Keratinocyte (primary cell): Measurements from ENCODE around the gene SNCA. TPM values are rescaled to one million over a fixed set of nuclear protein-coding genes. Genes with fewer than 3 reads are reported as not detected.

Source experiments
- DNase-seq: peaks from one replicate; pipeline ENCODE4 v3.0.0-alpha.2; 2011; ENCODE audit warnings: low read depth, missing footprints, low spot score
- FAIRE-seq: peaks from 2 replicates; lab custom pipeline; 2011; peaks lifted over from hg19 to GRCh38; lab: Jason Lieb, UNC
- H2AFZ ChIP-seq: 2 replicates; pipeline ENCODE4 v1.6.0; 2012; ENCODE audit warnings: low read length, control low read depth, inconsistent platforms; ENCODE audit not compliant: control insufficient read depth
- H3K27ac ChIP-seq: 2 replicates; pipeline ENCODE4 v1.5.1; 2011; ENCODE audit warnings: low read length; ENCODE audit not compliant: control insufficient read depth, insufficient read depth
- H3K27me3 ChIP-seq: 3 replicates; pipeline ENCODE4 v1.6.0; 2011; ENCODE audit warnings: low read length; ENCODE audit not compliant: control insufficient read depth, insufficient read depth; ENCODE audit errors: extremely low read depth
- H3K36me3 ChIP-seq, 2 experiments: 2 replicates in 1 of 2; 3 replicates in 1 of 2; pipeline ENCODE4 v1.5.1; 2011; ENCODE audit warnings: low read length in 2 of 2, mild to moderate bottlenecking in 1 of 2; ENCODE audit not compliant: control insufficient read depth in 2 of 2, insufficient read depth in 2 of 2; ENCODE audit errors: extremely low read depth in 1 of 2
- H3K4me1 ChIP-seq: 3 replicates; pipeline ENCODE4 v1.5.1; 2011; ENCODE audit warnings: low read length; ENCODE audit not compliant: control insufficient read depth, insufficient read depth; ENCODE audit errors: extremely low read depth
- H3K4me2 ChIP-seq: 3 replicates; pipeline ENCODE4 v1.6.0; 2011; ENCODE audit warnings: low read depth, low read length; ENCODE audit not compliant: control insufficient read depth, insufficient read depth; ENCODE audit errors: extremely low read depth
- H3K4me3 ChIP-seq, 3 experiments: fragments of 200-600 bp in 1 of 3; sonication (generic) in 1 of 3; 2 replicates in 2 of 3; 3 replicates in 1 of 3; pipeline ENCODE4 v1.5.1; 2011 to 2016; ENCODE audit warnings: low read length in 3 of 3, mild to moderate bottlenecking in 3 of 3, control low read depth in 2 of 3, inconsistent platforms in 1 of 3, low read depth in 1 of 3, mixed read lengths in 1 of 3, mixed run types in 1 of 3, moderate library complexity in 1 of 3; ENCODE audit not compliant: control insufficient read depth in 2 of 3, insufficient read depth in 2 of 3; ENCODE audit errors: extremely low read depth in 1 of 3
- H3K79me2 ChIP-seq: 2 replicates; pipeline ENCODE4 v1.6.0; 2012; ENCODE audit warnings: low read length; ENCODE audit not compliant: control insufficient read depth, insufficient read depth
- H3K9ac ChIP-seq: 3 replicates; pipeline ENCODE4 v1.6.0; 2011; ENCODE audit warnings: low read length; ENCODE audit not compliant: control insufficient read depth, insufficient read depth; ENCODE audit errors: extremely low read depth
- H3K9me1 ChIP-seq: 3 replicates; pipeline ENCODE4 v1.6.0; 2011; ENCODE audit warnings: low read length; ENCODE audit not compliant: control insufficient read depth, insufficient read depth; ENCODE audit errors: extremely low read depth
- H3K9me3 ChIP-seq: 2 replicates; pipeline ENCODE4 v1.5.1; 2012; ENCODE audit warnings: low read depth, low read length; ENCODE audit not compliant: control insufficient read depth
- H4K20me1 ChIP-seq: 3 replicates; pipeline ENCODE4 v1.6.0; 2011; ENCODE audit warnings: low read length; ENCODE audit not compliant: control insufficient read depth, insufficient read depth; ENCODE audit errors: extremely low read depth
- EZH2 ChIP-seq: IDR thresholded peaks from one replicate; pipeline ENCODE4 v1.6.1; 2012; ENCODE audit warnings: inconsistent platforms, mild to moderate bottlenecking, low read length, moderate library complexity
- dilution Hi-C: fragments of 300-500 bp; cut with MboI; formaldehyde crosslinking; loops from one replicate; pipeline ENCODE4 v1.7.0; 2020; ENCODE audit warnings: low sequenced_read_pairs; ENCODE audit not compliant: extremely low pct_ligation_motif_present
- polyA plus RNA-seq, 5 experiments: library from polyadenylated mRNA; depleted of rRNA in 3 of 5; stranded (reverse) in 3 of 5; stranded (forward) in 1 of 5; unstranded in 1 of 5; fragments of >200 nt; gene quantifications; 1 replicate in 1 of 5; 2 replicates in 3 of 5; 3 replicates in 1 of 5; pipeline versions ENCODE4 v1.2.1 to v1.2.3, GENCODE V29; 2011 to 2012; ENCODE audit warnings: missing spikeins in 2 of 5, low read depth in 1 of 5, low replicate concordance in 1 of 5
- TF ChIP-seq, protein P1 (sequence below), 3 experiments: IDR thresholded peaks in 1 of 3; conservative IDR thresholded peaks in 1 of 3; optimal IDR thresholded peaks in 1 of 3; 2 replicates in 2 of 3; 3 replicates in 1 of 3; pipeline versions ENCODE3 to v1.5.1; 2011; ENCODE audit warnings: low read length in 3 of 3, mild to moderate bottlenecking in 3 of 3, moderate library complexity in 2 of 3, control low read depth in 1 of 3, inconsistent platforms in 1 of 3; ENCODE audit not compliant: insufficient read depth in 2 of 3; ENCODE audit errors: extremely low read depth in 1 of 3

Gene SNCA
- polyA plus RNA-seq, 1 donor (not counting 4 experiments of a cell fraction or from before 2014, with no cell fraction given): 61.3 TPM

DNA sequence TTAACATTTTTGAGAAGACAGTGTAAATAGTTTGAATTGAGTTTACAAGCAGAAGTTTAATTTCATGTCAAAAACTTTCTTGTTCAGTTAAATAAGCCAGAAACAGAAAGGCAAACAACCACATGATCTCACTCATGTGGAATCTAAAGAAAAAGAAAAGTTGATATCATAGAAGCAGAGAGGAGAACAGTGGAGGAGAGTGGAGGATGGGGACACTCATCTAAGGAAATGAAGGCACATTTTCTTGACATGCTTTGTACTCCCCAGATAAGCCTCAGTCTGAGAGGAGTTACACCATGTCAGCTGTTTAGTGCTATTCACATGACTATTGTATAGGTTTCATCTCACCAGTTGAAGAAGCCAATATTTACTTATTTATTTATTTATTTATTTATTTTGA, 13.5 kb downstream of the SNCA start:
- Histone ChIP-seq H3K9me1 (peaks cover 2% of the 10 kb centered on the region), H3K4me3 (no peak overlapping the region), H3K4me1 (peaks cover 14% of the 10 kb centered on the region), H3K27me3 (no peaks in the 10 kb centered on the region), H3K9ac (no peak overlapping the region), H3K79me2 (peaks cover 3% of the 10 kb centered on the region), H3K4me2 (no peak overlapping the region), H3K9me3 (no peaks in the 10 kb centered on the region), H2AFZ (no peak overlapping the region), H3K27ac (no peak overlapping the region), H4K20me1 (no peaks in the 10 kb centered on the region), H3K36me3 (peaks cover 4 to 8% of the 10 kb centered on the region in 2 experiments)
- TF ChIP-seq, protein P1, sequence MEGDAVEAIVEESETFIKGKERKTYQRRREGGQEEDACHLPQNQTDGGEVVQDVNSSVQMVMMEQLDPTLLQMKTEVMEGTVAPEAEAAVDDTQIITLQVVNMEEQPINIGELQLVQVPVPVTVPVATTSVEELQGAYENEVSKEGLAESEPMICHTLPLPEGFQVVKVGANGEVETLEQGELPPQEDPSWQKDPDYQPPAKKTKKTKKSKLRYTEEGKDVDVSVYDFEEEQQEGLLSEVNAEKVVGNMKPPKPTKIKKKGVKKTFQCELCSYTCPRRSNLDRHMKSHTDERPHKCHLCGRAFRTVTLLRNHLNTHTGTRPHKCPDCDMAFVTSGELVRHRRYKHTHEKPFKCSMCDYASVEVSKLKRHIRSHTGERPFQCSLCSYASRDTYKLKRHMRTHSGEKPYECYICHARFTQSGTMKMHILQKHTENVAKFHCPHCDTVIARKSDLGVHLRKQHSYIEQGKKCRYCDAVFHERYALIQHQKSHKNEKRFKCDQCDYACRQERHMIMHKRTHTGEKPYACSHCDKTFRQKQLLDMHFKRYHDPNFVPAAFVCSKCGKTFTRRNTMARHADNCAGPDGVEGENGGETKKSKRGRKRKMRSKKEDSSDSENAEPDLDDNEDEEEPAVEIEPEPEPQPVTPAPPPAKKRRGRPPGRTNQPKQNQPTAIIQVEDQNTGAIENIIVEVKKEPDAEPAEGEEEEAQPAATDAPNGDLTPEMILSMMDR (optimal IDR thresholded peaks at IDR 0.05 in 1 of 3, IDR thresholded peaks at IDR 0.05 in 1 of 3, conservative IDR thresholded peaks at IDR 0.05 in 1 of 3; ENCODE audit: extremely low read depth in 1 of 3, insufficient read depth in 2 of 3, low read length in 3 of 3): no peak
- TF ChIP-seq EZH2: no peak
- no peak for DNase-seq
- dilution Hi-C loops: no loop called here
- FAIRE-seq: no peak

GRCh38 chr4:89821612-89822011, 15.3 kb downstream of the SNCA start:
- H3K9me1 ChIP-seq: peaks cover 2% of the 10 kb centered on the region

More at GRCh38 chr4:89821612-89822011, 15.3 kb downstream of the SNCA start:
- Histone ChIP-seq H3K4me3 (no peak overlapping the region), H3K36me3 (peaks cover 4 to 5% of the 10 kb centered on the region in 2 experiments), H4K20me1 (no peaks in the 10 kb centered on the region), H3K27ac (no peak overlapping the region), H2AFZ (no peak overlapping the region), H3K9ac (no peak overlapping the region), H3K27me3 (no peaks in the 10 kb centered on the region), H3K9me3 (no peaks in the 10 kb centered on the region), H3K4me1 (peaks cover 14% of the 10 kb centered on the region), H3K4me2 (no peak overlapping the region), H3K79me2 (peaks cover 3% of the 10 kb centered on the region)
- dilution Hi-C loops: no loop called here
- DNase-seq (no peak), FAIRE-seq (no peak)
- TF ChIP-seq, protein P1 (optimal IDR thresholded peaks at IDR 0.05 in 1 of 3, IDR thresholded peaks at IDR 0.05 in 1 of 3, conservative IDR thresholded peaks at IDR 0.05 in 1 of 3; ENCODE audit: extremely low read depth in 1 of 3, insufficient read depth in 2 of 3, low read length in 3 of 3): no peak
- no peak for TF ChIP-seq EZH2
